Uterus (tissue), 2 donors: ENCODE measurements around the gene FAM237A.

Source experiments
- POLR2A ChIP-seq, 2 donors: fragments of 450-650 bp; IDR thresholded peaks; one replicate each; pipeline ENCODE4 v1.6.1; 2016; ENCODE audit warnings: antibody characterized with exemption in 2 of 2, mild to moderate bottlenecking in 1 of 2, moderate library complexity in 1 of 2
- TF ChIP-seq, protein P1 (sequence below), 4 experiments: fragments of 200-600 bp in 2 of 4; fragments of 450-650 bp in 2 of 4; sonication (generic) in 2 of 4; IDR thresholded peaks; one replicate each; pipeline ENCODE4 v1.5.1; 2016 to 2019; ENCODE audit warnings: antibody characterized with exemption in 4 of 4, mild to moderate bottlenecking in 2 of 4, moderate library complexity in 1 of 4

GRCh38 chr2:206688990-206689389 is 46.7 kb downstream of the FAM237A start:
- TF ChIP-seq, protein P1, sequence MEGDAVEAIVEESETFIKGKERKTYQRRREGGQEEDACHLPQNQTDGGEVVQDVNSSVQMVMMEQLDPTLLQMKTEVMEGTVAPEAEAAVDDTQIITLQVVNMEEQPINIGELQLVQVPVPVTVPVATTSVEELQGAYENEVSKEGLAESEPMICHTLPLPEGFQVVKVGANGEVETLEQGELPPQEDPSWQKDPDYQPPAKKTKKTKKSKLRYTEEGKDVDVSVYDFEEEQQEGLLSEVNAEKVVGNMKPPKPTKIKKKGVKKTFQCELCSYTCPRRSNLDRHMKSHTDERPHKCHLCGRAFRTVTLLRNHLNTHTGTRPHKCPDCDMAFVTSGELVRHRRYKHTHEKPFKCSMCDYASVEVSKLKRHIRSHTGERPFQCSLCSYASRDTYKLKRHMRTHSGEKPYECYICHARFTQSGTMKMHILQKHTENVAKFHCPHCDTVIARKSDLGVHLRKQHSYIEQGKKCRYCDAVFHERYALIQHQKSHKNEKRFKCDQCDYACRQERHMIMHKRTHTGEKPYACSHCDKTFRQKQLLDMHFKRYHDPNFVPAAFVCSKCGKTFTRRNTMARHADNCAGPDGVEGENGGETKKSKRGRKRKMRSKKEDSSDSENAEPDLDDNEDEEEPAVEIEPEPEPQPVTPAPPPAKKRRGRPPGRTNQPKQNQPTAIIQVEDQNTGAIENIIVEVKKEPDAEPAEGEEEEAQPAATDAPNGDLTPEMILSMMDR (IDR thresholded peaks at IDR 0.05): no peak
- no peak for TF ChIP-seq POLR2A (IDR thresholded peaks at IDR 0.05)
